OCI-LY1 (cell line): Measurements from ENCODE around the gene IL36RN.

Experiments used
- H2AFZ ChIP-seq: fragments of 200-600 bp; sonication (generic), shearing (Covaris generic); 2 replicates; pipeline ENCODE4 v1.6.0; 2014; ENCODE audit warnings: antibody characterized with exemption, mild to moderate bottlenecking, low read length
- H3F3A ChIP-seq: fragments of 200-600 bp; sonication (generic), shearing (Covaris generic); 2 replicates; pipeline ENCODE4 v1.6.0; 2014; ENCODE audit warnings: mild to moderate bottlenecking, antibody characterized with exemption, low read length, moderate library complexity; ENCODE audit not compliant: insufficient read depth
- H3K27ac ChIP-seq: fragments of 200-600 bp; sonication (generic); 2 replicates; pipeline ENCODE4 v1.5.1; 2014; ENCODE audit warnings: low read length, mixed run types, mild to moderate bottlenecking, low read depth; ENCODE audit not compliant: poor library complexity, severe bottlenecking
- H3K27me3 ChIP-seq: fragments of 200-600 bp; sonication (generic); 2 replicates; pipeline ENCODE4 v1.6.0; 2014; ENCODE audit warnings: antibody characterized with exemption, mild to moderate bottlenecking, low read length, moderate library complexity; ENCODE audit not compliant: insufficient read depth
- H3K36me3 ChIP-seq: fragments of 200-600 bp; sonication (generic); 2 replicates; pipeline ENCODE4 v1.6.1; 2014; ENCODE audit warnings: mild to moderate bottlenecking, antibody characterized with exemption, low read length, moderate library complexity, mixed read lengths; ENCODE audit not compliant: insufficient read depth
- H3K4me1 ChIP-seq: fragments of 200-600 bp; sonication (generic); 2 replicates; pipeline ENCODE4 v1.5.1; 2014; ENCODE audit warnings: mild to moderate bottlenecking, low read length, moderate library complexity; ENCODE audit not compliant: insufficient read depth, severe bottlenecking
- H3K4me2 ChIP-seq: fragments of 200-600 bp; sonication (generic), shearing (Covaris generic); 2 replicates; pipeline ENCODE4 v1.6.1; 2014; ENCODE audit warnings: low read length
- H3K4me3 ChIP-seq: fragments of 200-600 bp; sonication (generic); 2 replicates; pipeline ENCODE4 v1.5.1; 2014; ENCODE audit warnings: low read length, low read depth, mild to moderate bottlenecking, mixed read lengths; ENCODE audit not compliant: poor library complexity, severe bottlenecking
- H3K79me2 ChIP-seq: fragments of 200-600 bp; shearing (Covaris generic); 2 replicates; pipeline ENCODE4 v1.6.1; 2016; ENCODE audit warnings: mixed run types, low read length, mixed read lengths; ENCODE audit not compliant: insufficient read depth
- H3K9ac ChIP-seq: fragments of 200-600 bp; sonication (generic), shearing (Covaris generic); 2 replicates; pipeline ENCODE4 v1.6.1; 2014; ENCODE audit warnings: mild to moderate bottlenecking, low read length, mixed read lengths
- H3K9me2 ChIP-seq: fragments of 200-600 bp; sonication (generic), shearing (Covaris generic); 2 replicates; pipeline ENCODE4 v1.6.1; 2014; ENCODE audit warnings: low read depth, mild to moderate bottlenecking, low read length, mixed read lengths
- H3K9me3 ChIP-seq: fragments of 200-600 bp; shearing (Covaris generic); 2 replicates; pipeline ENCODE4 v1.6.1; 2014; ENCODE audit warnings: low read length, mixed read lengths
- H4K20me1 ChIP-seq: fragments of 200-600 bp; sonication (generic), shearing (Covaris generic); 2 replicates; pipeline ENCODE4 v1.6.0; 2016; ENCODE audit warnings: mild to moderate bottlenecking, low read length; ENCODE audit not compliant: insufficient read depth
- EZH2 ChIP-seq: fragments of 200-600 bp; sonication (generic), shearing (Covaris generic); IDR thresholded peaks from 2 replicates; pipeline ENCODE4 v1.8.0; 2017; ENCODE audit warnings: borderline replicate concordance, mixed run types, mild to moderate bottlenecking, antibody characterized with exemption, low read length, moderate library complexity, mixed read lengths
- TF ChIP-seq, protein P1 (sequence below): fragments of 200-600 bp; sonication (generic), shearing (Covaris generic); IDR thresholded peaks from 2 replicates; pipeline ENCODE4 v1.5.1; 2017; ENCODE audit warnings: mild to moderate bottlenecking, antibody characterized with exemption, low read length, moderate library complexity, mixed read lengths

The IL36RN gene

GRCh38 chr2:113111823-113112287 lies 52.9 kb downstream of the IL36RN start:
- TF ChIP-seq EZH2: no peak
- TF ChIP-seq, protein P1, sequence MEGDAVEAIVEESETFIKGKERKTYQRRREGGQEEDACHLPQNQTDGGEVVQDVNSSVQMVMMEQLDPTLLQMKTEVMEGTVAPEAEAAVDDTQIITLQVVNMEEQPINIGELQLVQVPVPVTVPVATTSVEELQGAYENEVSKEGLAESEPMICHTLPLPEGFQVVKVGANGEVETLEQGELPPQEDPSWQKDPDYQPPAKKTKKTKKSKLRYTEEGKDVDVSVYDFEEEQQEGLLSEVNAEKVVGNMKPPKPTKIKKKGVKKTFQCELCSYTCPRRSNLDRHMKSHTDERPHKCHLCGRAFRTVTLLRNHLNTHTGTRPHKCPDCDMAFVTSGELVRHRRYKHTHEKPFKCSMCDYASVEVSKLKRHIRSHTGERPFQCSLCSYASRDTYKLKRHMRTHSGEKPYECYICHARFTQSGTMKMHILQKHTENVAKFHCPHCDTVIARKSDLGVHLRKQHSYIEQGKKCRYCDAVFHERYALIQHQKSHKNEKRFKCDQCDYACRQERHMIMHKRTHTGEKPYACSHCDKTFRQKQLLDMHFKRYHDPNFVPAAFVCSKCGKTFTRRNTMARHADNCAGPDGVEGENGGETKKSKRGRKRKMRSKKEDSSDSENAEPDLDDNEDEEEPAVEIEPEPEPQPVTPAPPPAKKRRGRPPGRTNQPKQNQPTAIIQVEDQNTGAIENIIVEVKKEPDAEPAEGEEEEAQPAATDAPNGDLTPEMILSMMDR: no peak
- Histone ChIP-seq H3K9ac (no peak overlapping the region), H3K9me3 (no peaks in the 10 kb centered on the region), H3K9me2 (no peaks in the 10 kb centered on the region), H3F3A (no peaks in the 10 kb centered on the region), H3K4me3 (no peak overlapping the region), H3K36me3 (no peaks in the 10 kb centered on the region), H4K20me1 (no peaks in the 10 kb centered on the region), H3K4me1 (peaks cover 7% of the 10 kb centered on the region), H3K27ac (no peak overlapping the region), H3K79me2 (no peaks in the 10 kb centered on the region), H2AFZ (no peak overlapping the region), H3K27me3 (no peaks in the 10 kb centered on the region), H3K4me2 (no peak overlapping the region)

DNA sequence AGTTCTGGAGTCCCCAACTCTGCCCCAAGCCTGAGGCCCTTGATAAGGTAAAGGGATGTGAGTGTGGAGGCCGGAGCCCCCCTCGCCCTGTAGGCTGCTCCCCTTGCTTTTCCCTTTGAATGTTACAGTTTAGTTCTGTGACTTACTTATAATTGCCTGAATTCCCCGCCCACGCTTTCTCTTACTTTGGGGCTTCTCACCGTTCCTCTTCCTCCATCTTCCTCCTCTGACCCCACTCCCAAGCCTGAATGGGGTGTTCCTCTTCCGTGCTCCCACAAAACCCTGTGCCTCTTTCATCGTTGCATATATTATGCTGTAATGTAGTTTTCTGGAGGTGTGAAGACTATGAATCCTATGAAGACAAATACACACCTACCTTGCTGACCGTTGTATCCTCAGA lies 53.4 kb downstream of the IL36RN start:
- no peaks in the 10 kb centered on the region for H3K36me3 ChIP-seq
- H4K20me1 ChIP-seq: no peaks in the 10 kb centered on the region
- TF ChIP-seq, protein P1: no peak
- no peak for TF ChIP-seq EZH2
- no peak overlapping the region for H3K4me2 ChIP-seq
- no peaks in the 10 kb centered on the region for H3K9me2 ChIP-seq
- H2AFZ ChIP-seq: no peak overlapping the region
- H3K9me3 ChIP-seq: no peaks in the 10 kb centered on the region
- H3K4me1 ChIP-seq: peaks cover 7% of the 10 kb centered on the region
- no peak overlapping the region for H3K27ac ChIP-seq
- H3K9ac ChIP-seq: no peak overlapping the region
- H3K27me3 ChIP-seq: no peaks in the 10 kb centered on the region
- H3F3A ChIP-seq: no peaks in the 10 kb centered on the region
- H3K79me2 ChIP-seq: no peaks in the 10 kb centered on the region
- no peak overlapping the region for H3K4me3 ChIP-seq

DNA sequence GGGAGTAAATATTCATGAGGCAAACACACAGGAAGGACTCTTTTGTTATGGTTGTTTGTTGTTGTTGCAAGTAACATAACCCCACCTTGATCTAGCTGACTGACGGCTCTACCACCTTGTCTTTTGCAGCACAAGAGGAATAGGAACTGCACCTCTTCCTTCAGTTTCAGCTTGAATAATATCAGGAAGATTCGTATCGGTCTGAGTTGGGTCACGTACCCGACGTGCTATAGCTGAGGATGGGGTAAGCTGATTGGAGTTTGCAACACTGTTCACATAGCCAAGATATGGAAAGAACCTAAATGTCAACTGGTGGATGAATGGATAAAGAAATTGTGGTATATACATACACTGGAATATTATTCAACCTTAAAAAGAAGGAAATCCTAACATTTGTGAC lies 53.9 kb downstream of the IL36RN start:
- Histone ChIP-seq H3K27me3 (no peaks in the 10 kb centered on the region), H3K4me1 (peaks cover 7% of the 10 kb centered on the region), H3K36me3 (no peaks in the 10 kb centered on the region)

More for the DNA sequence above, 53.9 kb downstream of the IL36RN start:
- no peak overlapping the region for H3K4me2 ChIP-seq
- no peaks in the 10 kb centered on the region for H4K20me1 ChIP-seq
- no peak overlapping the region for H2AFZ ChIP-seq
- H3K27ac ChIP-seq: no peak overlapping the region
- no peaks in the 10 kb centered on the region for H3K9me2 ChIP-seq
- no peaks in the 10 kb centered on the region for H3K9me3 ChIP-seq
- no peak for TF ChIP-seq EZH2
- TF ChIP-seq, protein P1: no peak
- H3K4me3 ChIP-seq: no peak overlapping the region
- H3K9ac ChIP-seq: no peak overlapping the region
- H3K79me2 ChIP-seq: no peaks in the 10 kb centered on the region
- no peaks in the 10 kb centered on the region for H3F3A ChIP-seq
